MV-4-11 (cell line): ENCODE data around the gene CYBC1.

Experiments
- DNase-seq: peaks from one replicate; lab custom pipeline; 2025; lab: John Stamatoyannopoulos, UW

Gene CYBC1

DNA sequence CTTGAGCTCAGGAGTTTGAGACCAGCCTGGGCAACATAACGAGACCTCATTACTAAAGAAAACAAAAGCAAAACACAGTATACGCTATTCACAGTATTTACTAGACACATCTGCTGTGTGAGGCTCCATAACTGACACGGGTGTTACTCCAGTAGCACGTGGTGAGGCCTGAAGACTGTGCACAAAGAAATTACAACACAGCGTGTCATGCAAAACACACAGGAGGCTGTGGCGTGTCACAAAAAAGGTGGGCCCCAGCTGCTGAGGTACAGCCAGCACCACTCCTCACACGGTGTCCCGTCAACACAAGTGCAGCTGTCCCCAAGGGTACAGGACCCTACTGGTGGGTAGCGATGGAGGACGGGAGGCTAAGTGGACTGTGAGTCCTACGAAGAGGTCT is 2.7 kb downstream of the CYBC1 start:
- DNase-seq: no peak

DNA sequence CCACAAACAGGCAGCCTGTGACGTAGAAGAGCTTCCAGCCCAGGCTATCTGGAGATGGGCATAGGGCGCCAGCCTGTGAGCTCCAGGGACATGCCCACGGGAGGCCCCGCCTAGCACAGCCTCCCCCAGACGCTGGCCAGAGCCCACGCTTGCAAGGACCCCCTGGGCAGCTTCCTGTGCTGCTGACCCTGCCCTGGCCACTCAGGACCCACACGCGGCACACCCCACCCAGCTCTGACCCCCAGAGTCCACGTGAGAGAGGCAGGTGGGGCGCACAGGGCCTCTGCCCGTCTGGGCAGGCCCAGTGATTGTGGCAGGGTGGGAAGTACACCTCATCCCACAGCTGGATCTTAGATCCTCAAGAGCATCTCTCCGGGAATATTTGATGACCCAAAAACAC is 3.9 kb downstream of the CYBC1 start:
- DNase-seq: no peak

DNA sequence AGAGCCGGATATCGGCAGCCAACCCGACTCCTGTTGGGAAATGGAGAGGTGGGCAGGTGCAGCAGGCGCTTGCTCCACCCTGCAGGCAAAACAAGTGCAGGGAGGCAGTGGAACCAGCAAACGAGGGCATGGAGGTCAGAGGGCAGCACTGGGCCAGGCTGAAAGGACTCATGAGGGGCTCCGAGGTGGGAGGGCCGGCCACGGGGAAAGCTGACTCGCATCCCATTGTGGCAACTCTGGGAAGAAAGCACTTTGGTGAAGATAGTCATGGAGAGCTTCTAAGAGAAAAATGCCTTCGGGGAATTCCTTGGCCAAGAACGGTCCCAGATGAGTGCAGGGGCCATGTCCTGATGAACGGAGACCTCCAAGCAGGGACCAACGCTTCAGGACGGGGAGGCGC is 4.4 kb downstream of the CYBC1 start:
- no peak for DNase-seq

- no peak for DNase-seq
These were observed 5.0 kb downstream of the CYBC1 start for GRCh38 chr17:82445542-82445941.

DNA sequence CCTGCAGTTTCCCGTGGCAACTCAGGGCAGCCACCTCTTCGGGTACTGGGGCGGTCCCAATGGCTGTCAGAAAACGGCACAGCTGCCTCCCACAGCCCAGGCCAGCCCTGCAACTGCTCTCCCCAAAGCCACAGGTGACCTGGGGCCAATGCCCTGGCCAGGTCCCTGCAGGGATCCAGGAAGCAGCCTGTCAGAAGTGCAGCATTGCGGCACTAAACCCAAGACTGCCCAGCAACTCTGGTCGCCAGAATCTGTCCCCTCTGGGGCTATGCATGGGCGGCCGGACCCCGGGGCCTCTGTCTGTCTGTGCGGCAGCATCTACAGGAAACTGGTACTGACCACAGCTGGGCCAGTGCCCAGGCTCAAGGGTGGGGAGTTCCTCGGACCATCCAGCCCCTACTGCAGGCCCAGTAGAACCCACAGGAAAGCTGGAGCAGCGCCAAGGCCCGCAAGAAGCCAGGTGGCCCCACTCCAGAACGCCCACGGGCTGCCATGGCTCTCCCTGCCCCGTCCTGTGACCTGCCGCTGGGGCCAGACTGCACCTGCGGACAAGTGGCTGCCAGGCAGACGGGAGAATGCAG is 5.5 kb downstream of the CYBC1 start:
- DNase-seq: no peak

- DNase-seq: no peak
These were observed 6.2 kb downstream of the CYBC1 start for GRCh38 chr17:82444284-82444893.

DNA sequence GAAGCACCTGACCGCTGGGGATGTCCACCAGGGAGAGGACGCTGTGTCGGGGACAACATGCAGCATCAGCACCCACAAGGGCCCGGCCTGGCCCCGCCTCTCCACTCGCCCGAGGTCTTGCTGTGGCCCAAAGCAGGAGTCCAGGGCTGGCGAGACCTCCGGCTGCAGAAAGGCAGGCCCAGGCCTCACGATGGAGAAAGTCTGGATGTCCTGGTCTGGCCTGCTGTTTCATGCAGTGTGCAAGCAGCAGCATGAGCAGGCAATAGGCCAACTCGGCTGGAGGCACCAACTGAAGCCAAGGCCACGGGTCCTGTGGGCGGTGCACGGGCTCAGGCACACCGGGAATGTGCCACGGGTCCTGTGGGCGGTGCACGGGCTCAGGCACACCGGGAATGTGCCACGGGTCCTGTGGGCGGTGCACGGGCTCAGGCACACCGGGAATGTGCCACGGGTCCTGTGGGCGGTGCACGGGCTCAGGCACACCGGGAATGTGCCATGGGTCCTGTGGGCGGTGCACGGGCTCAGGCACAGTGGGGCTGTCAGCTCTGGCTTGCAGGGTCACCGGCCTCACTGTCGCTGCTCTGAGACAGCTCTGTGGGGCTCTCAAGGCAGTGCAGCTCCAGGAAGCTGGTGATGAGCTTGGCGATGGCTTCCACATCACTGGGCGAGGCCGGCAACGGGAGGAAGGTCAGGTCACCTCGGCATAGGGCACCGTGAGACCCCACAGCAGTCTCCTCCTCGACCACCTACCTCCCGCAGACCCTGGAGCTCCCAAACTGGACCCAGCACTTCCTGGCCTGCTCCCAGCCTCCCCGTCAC is 6.9 kb downstream of the CYBC1 start:
- no peak for DNase-seq

GRCh38 chr17:82442643-82443464 is 7.7 kb downstream of the CYBC1 start:
- no peak for DNase-seq

DNA sequence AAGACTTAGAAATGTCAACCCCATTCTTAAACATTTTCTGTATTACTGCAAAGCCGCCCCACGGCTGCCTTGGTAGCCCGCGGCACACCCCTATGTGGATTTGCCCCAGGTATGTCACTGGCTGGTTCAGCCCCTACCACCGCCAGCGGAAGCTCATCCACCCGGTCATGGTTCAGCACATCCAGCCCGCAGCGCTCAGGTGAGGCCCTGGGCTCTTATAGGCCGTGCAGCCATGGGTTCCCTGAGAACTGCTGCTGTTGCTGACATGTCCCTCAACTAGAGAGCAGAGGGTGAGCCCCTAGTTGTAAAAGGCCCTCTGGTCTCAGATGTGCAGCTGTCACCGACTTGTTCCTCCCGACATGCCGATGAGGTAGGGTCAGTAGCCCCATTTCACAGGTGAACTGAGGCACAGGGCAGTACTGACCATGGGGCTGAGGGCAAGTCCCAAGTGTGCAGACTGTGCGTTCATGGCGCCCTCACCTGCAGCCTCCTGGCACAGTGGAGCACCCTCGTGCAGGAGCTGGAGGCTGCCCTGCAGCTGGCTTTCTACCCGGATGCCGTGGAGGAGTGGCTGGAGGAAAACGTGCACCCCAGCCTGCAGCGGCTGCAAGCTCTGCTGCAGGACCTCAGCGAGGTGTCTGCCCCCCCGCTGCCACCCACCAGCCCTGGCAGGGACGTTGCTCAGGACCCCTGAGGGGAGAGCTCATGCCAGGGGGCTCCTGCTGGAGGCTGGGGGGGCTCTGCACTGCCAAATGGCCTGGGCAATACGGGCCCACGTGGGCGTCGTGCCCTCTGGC is 8.7 kb downstream of the CYBC1 start:
- DNase-seq: no peak

DNA sequence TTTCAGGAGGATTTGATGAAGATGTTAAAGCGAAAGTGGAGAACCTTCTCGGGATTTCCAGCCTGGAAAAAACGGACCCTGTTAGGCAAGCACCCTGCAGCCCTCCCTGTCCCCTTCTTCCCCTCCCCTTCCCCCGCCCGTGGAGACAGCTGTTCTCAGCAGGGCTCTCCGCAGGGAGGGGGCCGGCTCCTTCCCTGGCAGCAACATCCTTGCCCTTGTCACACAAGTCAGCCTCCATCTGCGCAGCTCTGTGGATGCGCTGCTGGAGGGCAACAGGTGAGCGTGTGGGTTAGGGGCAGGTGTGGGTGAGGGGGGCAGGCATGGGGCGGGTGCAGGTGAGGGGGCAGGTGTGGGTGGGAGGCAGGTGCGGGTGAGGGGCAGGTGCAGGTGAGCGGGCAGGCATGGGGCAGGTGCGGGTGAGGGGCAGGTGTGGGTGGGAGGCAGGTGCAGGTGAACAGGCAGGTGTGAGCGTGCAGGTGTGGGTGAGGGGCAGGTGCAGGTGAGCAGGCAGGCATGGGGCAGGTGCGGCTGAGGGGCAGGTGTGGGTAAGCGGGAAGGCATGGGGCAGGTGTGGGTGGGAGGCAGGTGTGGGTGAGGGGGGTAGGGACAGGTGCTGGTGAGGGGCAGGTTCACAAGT is 9.4 kb downstream of the CYBC1 start:
- peak; percentile 53 for DNase-seq

DNA sequence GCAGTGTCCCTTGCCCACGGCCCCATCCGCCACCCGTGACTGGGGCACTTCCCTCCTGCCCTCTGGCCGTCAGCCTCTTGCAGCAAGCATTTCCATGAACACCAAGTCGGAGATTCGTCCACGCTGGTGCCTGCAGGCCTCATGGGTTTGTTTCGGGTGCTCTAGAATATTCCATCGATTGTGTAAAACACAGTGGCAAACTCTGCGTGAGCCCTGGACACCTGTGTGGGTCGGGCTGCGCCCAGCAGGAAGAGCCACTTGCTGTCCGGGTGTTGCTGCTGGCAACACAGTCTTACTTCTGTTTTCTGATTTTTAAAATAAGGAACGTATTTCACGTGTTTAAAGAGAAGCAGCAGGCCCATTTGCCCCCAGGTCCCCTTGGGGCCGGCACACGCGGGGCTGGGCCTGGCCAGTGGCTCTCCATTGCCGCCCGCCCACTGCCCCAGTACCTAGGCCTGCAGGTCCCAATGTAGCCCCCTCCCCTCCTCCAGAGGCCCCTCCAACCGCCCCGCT is 10.0 kb downstream of the CYBC1 start:
- peak; percentile 78 for DNase-seq

- no peak for DNase-seq
These were observed 10.7 kb downstream of the CYBC1 start for GRCh38 chr17:82439829-82440365.

DNA sequence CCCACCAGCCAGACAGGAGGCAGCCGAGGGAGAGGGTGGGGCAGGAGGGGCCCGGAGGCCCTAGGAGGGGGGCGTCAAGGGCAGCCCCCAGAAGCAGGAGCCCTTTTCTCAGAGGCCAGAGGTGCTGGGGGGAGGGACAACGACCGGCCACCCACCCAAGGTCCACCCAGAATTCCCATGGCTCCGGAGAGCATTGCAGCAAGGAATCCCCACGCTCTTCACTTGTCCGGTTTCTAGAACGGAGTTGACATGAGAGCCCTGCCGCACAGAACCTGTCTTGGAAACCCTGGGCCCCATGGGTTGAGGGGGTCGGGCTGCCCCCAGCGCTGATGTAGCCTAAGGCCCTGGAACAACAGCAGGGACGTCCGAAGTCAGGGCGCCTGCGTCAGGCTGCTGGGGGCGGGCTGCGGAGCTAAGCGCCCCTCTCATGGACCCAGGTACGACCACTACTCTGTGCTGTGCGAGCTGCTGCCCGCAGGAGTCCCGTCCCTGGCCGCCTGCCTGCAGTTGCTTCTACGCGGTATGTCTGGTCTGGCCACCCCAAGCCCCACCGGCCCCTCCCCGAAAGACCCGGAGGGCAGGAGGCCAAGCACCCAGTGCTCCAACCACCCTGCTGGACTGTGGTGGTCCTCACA is 11.2 kb downstream of the CYBC1 start:
- no peak for DNase-seq

DNA sequence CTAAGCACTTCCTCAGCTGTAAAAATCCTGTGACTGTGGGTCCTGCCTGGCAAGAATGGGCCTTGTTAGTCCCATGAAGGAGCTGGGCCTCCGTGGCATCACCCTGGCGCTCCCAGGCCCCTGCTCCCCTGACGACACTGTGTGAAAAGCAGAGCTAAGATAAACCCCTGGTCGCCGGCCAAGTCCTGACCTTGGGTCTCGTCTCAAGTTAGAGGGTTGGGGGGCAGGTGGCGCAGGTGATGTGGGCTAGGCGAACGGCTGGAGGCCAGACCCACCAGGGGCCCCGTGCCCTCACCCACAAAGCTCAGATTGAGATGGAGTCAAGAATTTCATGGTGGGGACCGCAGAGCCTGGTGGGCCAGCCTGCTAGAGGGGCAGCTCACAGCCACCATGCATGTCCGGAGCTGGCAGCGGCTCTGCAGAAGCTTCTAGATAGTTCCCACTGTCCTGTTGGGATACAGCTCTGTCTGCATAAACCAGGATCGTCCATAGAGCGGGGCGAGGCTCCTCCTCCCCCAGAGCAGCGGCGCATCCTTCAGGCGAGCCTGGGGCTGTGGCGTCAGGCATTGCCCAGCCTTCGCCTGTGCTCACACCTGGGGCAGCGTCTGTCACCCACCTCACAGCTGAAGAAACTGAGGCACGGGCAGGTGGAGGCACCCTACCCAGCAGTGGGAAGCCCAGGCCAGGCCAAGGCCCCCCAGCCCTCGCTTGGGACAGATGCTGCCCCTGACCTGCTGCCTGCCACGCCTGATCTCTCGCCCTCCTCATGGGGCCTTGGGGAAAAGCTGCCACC is 12.0 kb downstream of the CYBC1 start:
- DNase-seq: no peak

DNA sequence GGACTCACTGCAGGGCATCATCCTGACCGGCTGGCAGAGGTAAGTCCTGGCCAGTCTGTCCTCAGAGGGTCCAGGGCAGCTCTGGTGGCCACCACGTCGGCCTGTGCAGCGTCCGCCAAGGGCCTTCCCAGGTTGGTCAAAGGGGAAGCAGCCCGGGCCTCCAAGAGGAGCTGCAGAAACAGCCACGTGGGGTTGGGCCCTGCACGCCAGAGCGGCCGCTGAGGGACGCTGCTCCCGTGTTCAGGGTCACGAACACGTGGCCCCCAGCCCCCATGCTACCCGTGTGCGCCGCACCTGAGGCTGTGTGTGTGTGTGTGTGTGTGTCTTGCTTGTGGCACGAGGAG is 13.3 kb downstream of the CYBC1 start:
- no peak for DNase-seq

GRCh38 chr17:82436601-82437324 is 13.8 kb downstream of the CYBC1 start:
- no peak for DNase-seq

GRCh38 chr17:82435601-82436583 is 14.7 kb downstream of the CYBC1 start:
- no peak for DNase-seq

- DNase-seq: no peak
These were observed 15.4 kb downstream of the CYBC1 start for GRCh38 chr17:82435103-82435502.
